Peyer's patch (tissue), 4 donors: ENCODE measurements around the gene DSCAML1. TPM values are rescaled to one million over a fixed set of nuclear protein-coding genes. Genes with fewer than 3 reads are reported as not detected.
A peak's percentile ranks its signal among the peaks of the same experiment; 100 is the strongest.

Experiments
- DNase-seq, 3 donors: peaks; one replicate each; pipeline ENCODE4 v3.0.0-alpha.2; 2017 to 2019
- H3K27ac ChIP-seq, 4 donors: fragments of 200-600 bp; sonication (generic); one replicate each; pipeline ENCODE4 v1.5.1; 2016 to 2019
- H3K27me3 ChIP-seq, 2 donors: fragments of 200-600 bp; sonication (generic); one replicate each; pipeline ENCODE4 v1.5.1; 2019
- H3K36me3 ChIP-seq, 3 donors: fragments of 200-600 bp; sonication (generic); one replicate each; pipeline ENCODE4 v1.5.1; 2016 to 2019
- H3K4me1 ChIP-seq, 4 donors: fragments of 200-600 bp; sonication (generic); one replicate each; pipeline ENCODE4 v1.5.1; 2016 to 2019
- H3K4me3 ChIP-seq, 4 donors: fragments of 200-600 bp; sonication (generic); 1 replicate in 3 of 4; 2 replicates in 1 of 4; pipeline ENCODE4 v1.5.1; 2016 to 2019; ENCODE audit warnings: mild to moderate bottlenecking in 1 of 4
- H3K9me3 ChIP-seq, 4 donors: fragments of 200-600 bp; sonication (generic); one replicate each; pipeline ENCODE4 v1.5.1; 2016 to 2019; ENCODE audit warnings: mild to moderate bottlenecking in 1 of 4
- CTCF ChIP-seq, 6 experiments: fragments of 450-650 bp in 4 of 6; fragments of 200-600 bp in 2 of 6; sonication (generic) in 1 of 6; IDR thresholded peaks; one replicate each; pipeline ENCODE4 v1.5.1; 2017 to 2019; ENCODE audit warnings: antibody characterized with exemption in 6 of 6, mild to moderate bottlenecking in 3 of 6, moderate library complexity in 1 of 6
- POLR2A ChIP-seq, 2 donors: fragments of 450-650 bp; IDR thresholded peaks; one replicate each; pipeline ENCODE4 v1.5.1; 2017; ENCODE audit warnings: antibody characterized with exemption in 2 of 2, mild to moderate bottlenecking in 2 of 2, moderate library complexity in 2 of 2
- total RNA-seq, 4 donors: library from RNA; depleted of rRNA; stranded (reverse); fragments of >200 nt; gene quantifications; one replicate each; pipeline ENCODE4 v1.1.0, GENCODE V29; 2016

The DSCAML1 gene
- total RNA-seq, 4 donors from 2014 or later, result 0.18 to 5.8 (median 2.9) TPM

DNA sequence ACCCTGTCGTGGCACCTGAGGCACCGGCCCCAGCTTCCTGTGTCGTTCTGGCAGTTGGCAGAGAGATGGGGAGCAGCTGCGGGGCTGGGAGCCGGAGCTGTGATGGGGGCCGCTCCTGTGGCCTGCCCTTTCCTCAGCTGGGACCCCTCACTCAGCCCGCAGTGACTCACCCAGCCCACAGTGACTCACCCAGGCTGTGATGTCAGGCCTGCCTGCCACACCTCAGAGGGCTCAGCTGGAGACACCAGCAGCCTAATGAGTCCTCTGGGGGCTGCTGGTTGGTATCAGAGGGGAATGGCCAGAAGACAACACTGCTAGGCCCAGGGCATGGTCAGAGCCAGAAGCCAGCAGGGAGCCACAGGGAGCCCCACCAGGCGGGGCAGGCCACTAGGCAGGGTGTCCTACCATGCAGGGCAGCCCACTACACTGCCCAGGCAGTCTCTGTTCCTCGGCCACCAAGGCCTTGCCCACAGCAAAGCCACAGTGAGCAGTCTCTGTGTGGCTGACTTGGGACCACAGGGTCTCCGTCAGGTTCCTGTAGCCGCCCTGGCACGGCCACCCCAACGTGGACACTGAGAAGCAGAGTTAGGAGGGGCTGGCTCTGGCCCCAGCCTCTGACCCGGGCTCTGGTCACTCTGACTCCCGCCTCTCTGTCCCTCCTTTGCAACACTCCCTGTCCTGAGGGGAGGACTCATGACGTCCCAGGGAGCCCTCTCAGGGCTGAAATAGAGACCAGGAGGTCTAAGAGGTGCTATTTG is 31.8 kb upstream of the DSCAML1 start:
- H3K27ac ChIP-seq, result peak overlapping the region; percentile 26 to 60 (median 43)
- TF ChIP-seq CTCF (IDR thresholded peaks at IDR 0.05) (no peak), POLR2A (IDR thresholded peaks at IDR 0.05) (no peak)
- no peaks in the 10 kb centered on the region for H3K27me3 ChIP-seq
- H3K4me1 ChIP-seq, result peaks cover 0 to 37% (median 14%) of the 10 kb centered on the region in 4 donors
- H3K4me3 ChIP-seq, result no peak overlapping the region
- H3K9me3 ChIP-seq, result no peaks in the 10 kb centered on the region
- peak; percentile 41 to 80 (median 57) for DNase-seq
- H3K36me3 ChIP-seq, result no peaks in the 10 kb centered on the region

GRCh38 chr11:117827521-117828511 is 30.8 kb upstream of the DSCAML1 start:
- TF ChIP-seq CTCF (IDR thresholded peaks at IDR 0.05), result no peak
- TF ChIP-seq POLR2A (IDR thresholded peaks at IDR 0.05), result no peak
- Histone ChIP-seq H3K4me1 (peaks cover 0 to 35% (median 14%) of the 10 kb centered on the region in 4 donors), H3K4me3 (no peak overlapping the region), H3K36me3 (no peaks in the 10 kb centered on the region), H3K27ac (peak overlapping the region in 3 of 4 donors; percentile 27 to 60 (median 35)), H3K9me3 (no peaks in the 10 kb centered on the region), H3K27me3 (no peaks in the 10 kb centered on the region)
- DNase-seq, result peak; percentile 20 to 47 (median 46)

GRCh38 chr11:117826832-117827231 is 29.8 kb upstream of the DSCAML1 start:
- Histone ChIP-seq H3K36me3 (no peaks in the 10 kb centered on the region), H3K27ac (no peak overlapping the region), H3K9me3 (no peaks in the 10 kb centered on the region), H3K4me3 (no peak overlapping the region), H3K4me1 (peaks cover 0 to 43% (median 14%) of the 10 kb centered on the region in 4 donors), H3K27me3 (no peaks in the 10 kb centered on the region)
- peak in 2 of 3 donors; percentile 13 to 39 for DNase-seq
- TF ChIP-seq POLR2A (IDR thresholded peaks at IDR 0.05) (no peak), CTCF (IDR thresholded peaks at IDR 0.05) (no peak)

DNA sequence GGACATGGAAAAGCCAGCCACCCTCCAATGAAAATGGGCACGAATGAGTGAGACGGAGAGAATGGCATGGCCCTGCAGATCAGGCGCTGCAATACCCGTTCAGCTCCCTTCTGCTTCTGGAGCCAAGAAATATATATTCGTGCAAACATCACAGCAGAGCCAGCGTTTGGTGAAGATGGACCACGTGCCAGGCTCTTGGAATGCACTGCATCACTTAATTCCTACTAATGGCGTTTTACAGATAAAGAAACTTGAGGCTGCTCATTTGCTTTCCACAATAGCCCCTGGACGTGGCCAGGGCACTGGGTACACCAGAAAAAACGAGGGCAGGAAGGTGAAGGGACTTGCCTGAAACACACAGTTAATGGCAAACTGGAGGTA is 29.2 kb upstream of the DSCAML1 start:
- Histone ChIP-seq H3K4me1 (peaks cover 0 to 43% (median 14%) of the 10 kb centered on the region in 4 donors), H3K9me3 (no peaks in the 10 kb centered on the region), H3K27me3 (no peaks in the 10 kb centered on the region), H3K27ac (no peak overlapping the region), H3K36me3 (no peaks in the 10 kb centered on the region), H3K4me3 (no peak overlapping the region)
- TF ChIP-seq CTCF (IDR thresholded peaks at IDR 0.05) (no peak), POLR2A (IDR thresholded peaks at IDR 0.05) (no peak)
- peak in 2 of 3 donors; percentile 7 to 13 for DNase-seq

DNA sequence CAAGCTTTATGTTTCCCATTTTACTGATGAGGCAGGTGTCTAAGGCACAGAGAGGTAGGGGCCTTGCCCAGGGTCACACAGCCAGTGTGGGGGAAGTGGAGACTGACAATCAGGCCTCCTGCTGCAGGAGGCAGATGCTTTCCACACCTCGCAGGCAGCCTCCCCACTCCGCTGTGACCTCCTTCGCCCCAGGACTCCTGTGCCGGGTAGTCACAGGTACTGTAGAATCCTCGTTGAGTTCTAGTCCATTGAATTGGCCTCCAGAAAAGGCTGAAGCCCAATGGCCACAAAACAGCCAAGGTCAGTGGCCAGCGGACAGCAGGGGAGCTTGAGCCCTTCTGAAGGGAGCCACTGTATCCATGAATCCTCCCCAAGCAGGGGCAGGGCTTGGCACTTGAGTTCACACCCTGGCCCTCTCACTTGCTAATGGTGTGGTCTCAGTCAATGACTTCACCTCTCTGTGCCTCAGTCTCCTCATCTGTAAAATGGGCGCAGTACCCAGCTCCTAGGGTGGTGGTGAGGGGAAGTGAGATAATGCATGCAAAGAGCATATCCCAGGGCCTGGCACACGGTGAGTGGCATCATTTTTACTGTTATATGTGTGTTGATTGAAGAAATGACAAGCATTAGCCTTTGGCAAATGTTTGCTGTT is 28.6 kb upstream of the DSCAML1 start:
- H3K4me1 ChIP-seq, result peaks cover 0 to 39% (median 14%) of the 10 kb centered on the region in 4 donors
- H3K27me3 ChIP-seq, result no peaks in the 10 kb centered on the region
- no peak overlapping the region for H3K4me3 ChIP-seq
- TF ChIP-seq POLR2A (IDR thresholded peaks at IDR 0.05), result no peak
- peak overlapping the region in 1 of 4 donors; percentile 74 for H3K27ac ChIP-seq
- DNase-seq, result peak in 1 of 3 donors; percentile 30
- H3K36me3 ChIP-seq, result no peaks in the 10 kb centered on the region
- H3K9me3 ChIP-seq, result no peaks in the 10 kb centered on the region
